Measurements from ENCODE around the gene TRABD. TPM values are rescaled to one million over a fixed set of nuclear protein-coding genes. Genes with fewer than 3 reads are reported as not detected.

TRABD gene
- total RNA-seq, 1 experiment from 2014 or later, result 57.3 TPM

- CTCF ChIA-PET, result no interaction called here
- no peak overlapping the region for H3K27ac Mint-ChIP-seq (ENCODE audit: unreplicated experiment)
- no peaks in the 10 kb centered on the region for H3K27me3 Mint-ChIP-seq (ENCODE audit: unreplicated experiment)
- no peak for DNase-seq
- intact Hi-C loops (cut with micrococcal nuclease; ENCODE audit: unreplicated experiment), result no loop called here
- peaks cover 8% of the 10 kb centered on the region for H3K4me1 Mint-ChIP-seq (ENCODE audit: low read depth, unreplicated experiment)
- no peak overlapping the region for H3K4me3 Mint-ChIP-seq (ENCODE audit: low read depth, unreplicated experiment)
- no peak for TF ChIP-seq CTCF (IDR thresholded peaks at IDR 0.05; ENCODE audit: unreplicated experiment)
- BruUV-seq (replicated peaks), result no TSS peak
- peaks cover 85% of the 10 kb centered on the region for H3K36me3 Mint-ChIP-seq (ENCODE audit: insufficient read depth, unreplicated experiment)
- H3K9me3 Mint-ChIP-seq (ENCODE audit: low read depth, unreplicated experiment), result no peaks in the 10 kb centered on the region
These were observed 33.4 kb downstream of the TRABD start for GRCh38 chr22:50218996-50219727.

DNA sequence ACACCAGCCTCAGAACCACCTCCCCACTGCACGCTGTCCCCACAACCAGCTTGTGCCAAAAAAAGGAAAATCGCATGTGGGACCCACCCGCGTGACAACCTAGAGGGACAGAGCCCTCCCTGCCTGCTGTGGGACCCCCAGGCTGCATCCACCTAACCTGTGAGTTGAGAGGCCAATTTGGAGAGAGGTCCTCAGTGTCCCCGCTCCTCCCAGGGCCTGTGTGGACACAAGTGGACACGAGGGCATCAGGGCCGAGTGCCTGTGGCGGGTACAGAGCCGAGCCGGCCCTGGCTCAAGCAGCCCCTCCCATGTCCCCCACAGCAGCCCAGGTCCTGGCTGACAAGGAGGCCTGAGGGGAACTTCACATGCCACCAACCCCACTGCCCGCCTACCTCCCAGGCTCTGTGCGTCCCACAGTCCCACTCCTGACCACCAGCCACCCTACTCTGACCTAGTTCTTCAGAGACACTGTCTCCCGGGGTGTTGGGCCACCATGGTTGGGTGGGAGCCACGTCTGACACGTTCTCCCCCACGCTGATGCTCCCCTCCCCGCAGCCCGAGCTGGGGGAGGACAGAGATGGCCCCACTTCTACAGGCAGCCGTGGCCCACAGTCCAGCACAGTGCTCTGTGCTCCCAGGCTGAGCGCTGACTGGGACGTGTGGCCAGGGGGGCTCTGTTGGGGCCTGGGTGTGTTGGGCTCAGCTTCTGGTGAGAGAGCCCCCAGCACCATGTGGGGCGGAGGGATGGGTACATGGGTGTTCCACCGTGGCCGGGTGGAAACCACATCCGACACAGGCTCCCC, 34.3 kb downstream of the TRABD start:
- no peak overlapping the region for H3K4me3 Mint-ChIP-seq (ENCODE audit: low read depth, unreplicated experiment)
- CTCF ChIA-PET, result no interaction called here
- H3K4me1 Mint-ChIP-seq (ENCODE audit: low read depth, unreplicated experiment), result peaks cover 3% of the 10 kb centered on the region
- no peaks in the 10 kb centered on the region for H3K9me3 Mint-ChIP-seq (ENCODE audit: low read depth, unreplicated experiment)
- BruUV-seq (replicated peaks), result no TSS peak
- no peaks in the 10 kb centered on the region for H3K27me3 Mint-ChIP-seq (ENCODE audit: unreplicated experiment)
- no peak overlapping the region for H3K27ac Mint-ChIP-seq (ENCODE audit: unreplicated experiment)
- intact Hi-C loops (cut with micrococcal nuclease; ENCODE audit: unreplicated experiment), result no loop called here
- TF ChIP-seq CTCF (IDR thresholded peaks at IDR 0.05; ENCODE audit: unreplicated experiment), result no peak
- no peak for DNase-seq
- H3K36me3 Mint-ChIP-seq (ENCODE audit: insufficient read depth, unreplicated experiment), result peaks cover 80% of the 10 kb centered on the region

DNA sequence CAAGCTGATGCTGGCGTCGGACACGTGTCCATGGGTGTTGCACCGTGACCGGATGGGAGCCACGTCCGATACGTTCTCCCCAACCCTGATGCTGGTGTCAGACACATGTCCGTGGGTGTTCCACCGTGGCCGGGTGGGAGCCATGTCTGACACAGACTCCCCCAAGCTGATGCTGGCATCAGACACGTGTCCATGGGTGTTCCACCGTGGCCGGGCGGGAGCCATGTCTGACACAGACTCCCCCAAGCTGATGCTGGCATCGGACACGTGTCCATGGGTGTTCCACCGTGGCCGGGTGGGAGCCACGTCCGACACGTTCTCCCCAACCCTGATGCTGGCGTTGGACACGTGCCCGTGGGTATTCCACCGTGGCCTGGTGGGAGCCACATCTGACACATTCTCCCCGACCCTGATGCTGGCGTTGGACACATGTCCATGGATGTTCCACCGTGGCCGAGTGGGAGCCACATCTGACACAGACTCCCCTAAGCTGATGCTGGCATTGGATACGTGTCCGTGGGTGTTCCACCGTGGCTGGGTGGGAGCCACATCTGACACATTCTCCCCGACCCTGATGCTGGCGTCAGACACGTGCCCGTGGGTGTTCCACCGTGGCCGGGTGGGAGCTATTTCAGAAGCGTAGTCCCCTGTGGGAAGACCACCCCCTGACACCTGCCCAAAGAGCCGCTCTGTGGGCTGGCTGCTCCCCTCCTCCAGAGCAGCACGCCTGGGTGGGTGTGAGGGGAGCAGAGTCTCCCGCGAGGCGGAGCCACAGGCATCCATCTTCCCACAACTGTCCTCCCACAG, 35.1 kb downstream of the TRABD start:
- no TSS peak for BruUV-seq (replicated peaks)
- H3K9me3 Mint-ChIP-seq (ENCODE audit: low read depth, unreplicated experiment), result no peaks in the 10 kb centered on the region
- no peak for TF ChIP-seq CTCF (IDR thresholded peaks at IDR 0.05; ENCODE audit: unreplicated experiment)
- CTCF ChIA-PET, result no interaction called here
- no peak overlapping the region for H3K4me3 Mint-ChIP-seq (ENCODE audit: low read depth, unreplicated experiment)
- no peaks in the 10 kb centered on the region for H3K27me3 Mint-ChIP-seq (ENCODE audit: unreplicated experiment)
- H3K36me3 Mint-ChIP-seq (ENCODE audit: insufficient read depth, unreplicated experiment), result peaks cover 75% of the 10 kb centered on the region
- intact Hi-C loops (cut with micrococcal nuclease; ENCODE audit: unreplicated experiment), result no loop called here
- no peak overlapping the region for H3K27ac Mint-ChIP-seq (ENCODE audit: unreplicated experiment)
- DNase-seq, result no peak
- H3K4me1 Mint-ChIP-seq (ENCODE audit: low read depth, unreplicated experiment), result no peaks in the 10 kb centered on the region

GRCh38 chr22:50221410-50222300, 35.9 kb downstream of the TRABD start:
- Mint-ChIP-seq H3K9me3 (ENCODE audit: low read depth, unreplicated experiment) (no peaks in the 10 kb centered on the region), H3K27me3 (ENCODE audit: unreplicated experiment) (no peaks in the 10 kb centered on the region), H3K27ac (ENCODE audit: unreplicated experiment) (no peak overlapping the region), H3K4me3 (ENCODE audit: low read depth, unreplicated experiment) (no peak overlapping the region), H3K36me3 (ENCODE audit: insufficient read depth, unreplicated experiment) (peaks cover 71% of the 10 kb centered on the region), H3K4me1 (ENCODE audit: low read depth, unreplicated experiment) (no peaks in the 10 kb centered on the region)
- intact Hi-C loops (cut with micrococcal nuclease; ENCODE audit: unreplicated experiment), result no loop called here
- CTCF ChIA-PET, result no interaction called here
- BruUV-seq (replicated peaks), result no TSS peak
- TF ChIP-seq CTCF (IDR thresholded peaks at IDR 0.05; ENCODE audit: unreplicated experiment), result no peak
- no peak for DNase-seq

Data from Calu3 (cell line).